K562 (cell line): ENCODE data around the gene CLIC5. TPM values are rescaled to one million over a fixed set of nuclear protein-coding genes. Genes with fewer than 3 reads are reported as not detected.

Source experiments
- ATAC-seq: fragments of 200-7000 bp; cut with Tn5 transposase; 3 replicates; pipeline ENCODE4 v1.9.1; 2020; ENCODE audit warnings: moderate library complexity
- BruUV-seq: library from RNA; stranded (reverse); fragments of 400-500 nt; replicated peaks from 2 replicates; lab custom pipeline; 2021; lab: Mats Ljungman, UMichigan
- CTCF ChIA-PET: fragments of 300-600 bp; formaldehyde crosslinking; extraction: SDS; loops from one replicate; lab custom pipeline; 2021; ENCODE audit warnings: low intra/inter-chr PET ratio; lab: Yijun Ruan, JAX
- POLR2A ChIA-PET: fragments of 300-600, 350-650 bp; sonication (Branson Sonifier 250); formaldehyde crosslinking; extraction: SDS; loops from one replicate; lab custom pipeline; 2021; ENCODE audit warnings: antibody characterized with exemption, inconsistent platforms; lab: Yijun Ruan, JAX
- DNase-seq, 4 experiments: peaks; one replicate each; pipeline versions ENCODE4 v3.0.0 to v3.0.0-alpha.2; 2011 to 2018; ENCODE audit warnings: low spot score in 3 of 4, mixed read lengths in 3 of 4; ENCODE audit errors: extremely low read depth in 1 of 4
- FAIRE-seq: peaks from 2 replicates; lab custom pipeline; 2011; peaks lifted over from hg19 to GRCh38; lab: Jason Lieb, UNC
- H2AFZ ChIP-seq: 2 replicates; pipeline ENCODE4 v1.6.0; 2011; ENCODE audit warnings: low read depth, low read length, control low read depth, inconsistent platforms
- H3K27ac ChIP-seq: fragments of 200-600 bp; 3 replicates; pipeline ENCODE4 v1.8.0; 2011; ENCODE audit warnings: low read depth, mild to moderate bottlenecking, control low read depth, inconsistent platforms, low read length, moderate library complexity, mixed read lengths; ENCODE audit errors: extremely low read depth
- H3K27me3 ChIP-seq, 2 experiments: fragments of 300-600 bp in 1 of 2; 2 replicates in 1 of 2; 3 replicates in 1 of 2; pipeline versions ENCODE4 v1.6.0 to v1.8.0; 2011; ENCODE audit warnings: inconsistent platforms in 2 of 2, low read length in 2 of 2, mild to moderate bottlenecking in 1 of 2, mixed read lengths in 1 of 2, moderate library complexity in 1 of 2; ENCODE audit not compliant: control insufficient read depth in 2 of 2, insufficient read depth in 2 of 2
- H3K36me3 ChIP-seq: fragments of 300-600 bp; 3 replicates; pipeline ENCODE4 v1.8.0; 2011; ENCODE audit warnings: mild to moderate bottlenecking, low read length, inconsistent platforms; ENCODE audit not compliant: control insufficient read depth, insufficient read depth
- H3K4me1 ChIP-seq, 2 experiments: fragments of 200-600 bp in 1 of 2; replicated peaks in 1 of 2; 2 replicates in 1 of 2; 3 replicates in 1 of 2; pipeline versions ENCODE4 v1.5.1 to v1.8.0; 2011; ENCODE audit warnings: inconsistent platforms in 2 of 2, low read length in 2 of 2, mild to moderate bottlenecking in 1 of 2, mixed read lengths in 1 of 2, moderate library complexity in 1 of 2; ENCODE audit not compliant: control insufficient read depth in 2 of 2, insufficient read depth in 2 of 2
- H3K4me2 ChIP-seq: 2 replicates; pipeline ENCODE4 v1.6.1; 2011; ENCODE audit warnings: low read length, control low read depth, inconsistent platforms, mixed read lengths; ENCODE audit not compliant: insufficient read depth
- H3K4me3 ChIP-seq: fragments of 200-600 bp; sonication (generic), shearing (Covaris generic); 2 replicates; pipeline ENCODE4 v1.5.1; 2016; ENCODE audit warnings: control low read depth, inconsistent platforms
- H3K79me2 ChIP-seq: fragments of 200-600 bp; 3 replicates; pipeline ENCODE4 v1.8.0; 2011; ENCODE audit warnings: low read length, inconsistent platforms; ENCODE audit not compliant: control insufficient read depth, insufficient read depth
- H3K9ac ChIP-seq, 2 experiments: 2 replicates each; pipeline versions ENCODE4 v1.6.0 to v1.6.1; 2011; ENCODE audit warnings: low read depth in 2 of 2, low read length in 2 of 2, control low read depth in 1 of 2, inconsistent platforms in 1 of 2, mild to moderate bottlenecking in 1 of 2, mixed read lengths in 1 of 2; ENCODE audit not compliant: insufficient read depth in 1 of 2
- H3K9me1 ChIP-seq: one replicate; pipeline ENCODE4 v1.6.0; 2011; ENCODE audit warnings: inconsistent platforms, mild to moderate bottlenecking, low read length, moderate library complexity; ENCODE audit not compliant: control insufficient read depth, insufficient read depth
- H3K9me3 ChIP-seq: replicated peaks from 2 replicates; pipeline ENCODE4 v1.5.1; 2011; ENCODE audit warnings: low read depth, low read length, inconsistent platforms; ENCODE audit not compliant: control insufficient read depth, insufficient read depth
- H4K20me1 ChIP-seq: replicated peaks from 2 replicates; pipeline ENCODE4 v1.6.1; 2011; ENCODE audit warnings: low read length, inconsistent platforms, mixed read lengths; ENCODE audit not compliant: control insufficient read depth, insufficient read depth
- GABPB1 ChIP-seq: sonication (generic); formaldehyde crosslinking; IDR thresholded peaks from 2 replicates; pipeline ENCODE4 v1.8.0; 2022; ENCODE audit warnings: mild to moderate bottlenecking, missing genetic modification reagents
- ZBTB8A ChIP-seq: fragments of 450-650 bp; IDR thresholded peaks from 2 replicates; pipeline ENCODE4 v1.6.1; 2018; ENCODE audit warnings: mild to moderate bottlenecking, moderate library complexity; ENCODE audit not compliant: partially characterized antibody
- ZC3H11A ChIP-seq: IDR thresholded peaks from 2 replicates; pipeline ENCODE4 v1.6.1; 2012; ENCODE audit warnings: low read depth, low read length, improper control_type of control experiment
- ZNF239 ChIP-seq: fragments of 250-450 bp; sonication (Bioruptor Pico); IDR thresholded peaks from 2 replicates; pipeline ENCODE4 v1.4.0; 2020; ENCODE audit warnings: mild to moderate bottlenecking
- WGBS: fragments of 100-300 bp; shearing (Covaris generic); methylation state at CpG from one replicate; pipeline ENCODE4 v1.1.6; 2016; ENCODE audit warnings: low coverage, mixed read lengths; ENCODE audit not compliant: insufficient coverage; ENCODE audit errors: missing lambda C conversion rate; 5-methylcytosine and 5-hydroxymethylcytosine counted together
- in situ Hi-C: fragments of 300-500 bp; cut with MboI; formaldehyde crosslinking; loops from 4 replicates; pipeline ENCODE4 v1.15.0; 2018; ENCODE audit warnings: inconsistent platforms, mixed read lengths
- intact Hi-C: fragments of 100-400 bp; cut with micrococcal nuclease; formaldehyde crosslinking; loops from 2 replicates; pipeline ENCODE4 v1.14.2; 2022
- polyA plus RNA-seq, 8 experiments: library from polyadenylated mRNA; depleted of rRNA in 4 of 8; stranded (reverse) in 5 of 8; unstranded in 3 of 8; fragments of >200 nt; fragmentation: Nextera tagmentation in 2 of 8; fragmentation: Illumina TruSeq in 1 of 8; extraction: Ambion mirVana in 2 of 8; extraction: Trizol in 1 of 8; gene quantifications; 2 replicates each; pipeline versions ENCODE4 v1.2.1 to v1.2.3, GENCODE V29; 2011 to 2014; ENCODE audit warnings: inconsistent platforms in 1 of 8, missing spikeins in 1 of 8
- total RNA-seq, 7 experiments: library from RNA; depleted of rRNA in 6 of 7; stranded (reverse); fragments of >200 nt in 6 of 7; fragmentation: Illumina TruSeq in 2 of 7; extraction: Trizol in 2 of 7; gene quantifications; 2 replicates each; pipeline versions ENCODE4 v1.2.1 to v1.2.3, GENCODE V29; 2011 to 2021; ENCODE audit warnings: low replicate concordance in 1 of 7

The CLIC5 gene
- total and polyA plus RNA-seq, 9 of the 15 experiments (the other 6 are each of a cell fraction or from before 2014, with no cell fraction given) = 0.31 TPM; not detected in 8

DNA sequence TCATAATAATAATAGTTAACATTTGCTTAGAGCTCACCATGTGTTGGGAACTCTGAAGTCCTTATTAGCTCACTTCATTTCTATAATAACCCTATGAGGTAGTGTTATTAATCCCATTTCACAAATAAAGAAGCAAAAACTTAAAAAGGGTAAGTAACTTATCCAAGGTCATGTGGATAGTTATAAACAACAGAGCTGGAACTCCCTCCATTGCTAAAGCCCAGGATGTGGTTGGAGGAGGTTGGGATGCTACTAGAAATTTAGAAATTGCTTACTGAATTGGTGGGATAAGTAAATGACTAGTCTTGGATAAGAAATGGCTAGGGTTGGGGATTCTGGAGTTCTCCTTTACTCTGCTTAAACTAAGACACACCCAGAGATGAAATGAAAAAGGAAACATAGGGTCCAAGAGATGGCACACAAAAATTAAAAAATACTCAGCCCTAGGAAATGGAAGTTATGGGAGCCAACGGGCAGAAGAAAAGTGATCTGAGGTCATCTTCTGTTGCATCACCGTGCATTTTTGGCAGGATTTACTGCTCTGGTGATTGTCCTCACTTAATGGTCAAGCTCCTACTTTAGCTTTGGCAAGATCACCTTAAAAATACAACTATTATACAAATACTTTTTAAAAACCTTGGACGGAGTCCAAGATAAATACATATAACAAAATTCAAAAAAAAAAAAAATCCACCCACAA lies 7.7 kb upstream of the CLIC5 start:
- WGBS = 0% methylated on average over 3 of the region's 3 CpGs
- POLR2A ChIA-PET = interaction anchor here (0.5 kb wide), 1 partner anchor 377 kb away, joined by 3 read pairs; no protein-coding TSS in a partner anchor
- in situ Hi-C loops = no loop called here
- no peak overlapping the region for H2AFZ ChIP-seq
- H3K4me1 ChIP-seq = no peaks in the 10 kb centered on the region
- FAIRE-seq = no peak
- TF ChIP-seq ZC3H11A = no peak
- no peak for TF ChIP-seq ZNF239 (CRISPR knock-in tag)
- TF ChIP-seq ZBTB8A = no peak
- TF ChIP-seq GABPB1 = no peak
- TF ChIP-seq, all 486 proteins: peak for 0
- H4K20me1 ChIP-seq = no peaks in the 10 kb centered on the region
- H3K4me3 ChIP-seq = no peak overlapping the region
- no peaks in the 10 kb centered on the region for H3K27me3 ChIP-seq
- H3K79me2 ChIP-seq = no peaks in the 10 kb centered on the region
- H3K4me2 ChIP-seq = no peak overlapping the region
- no TSS peak for BruUV-seq
- H3K9me3 ChIP-seq = no peaks in the 10 kb centered on the region
- no peak overlapping the region for H3K9ac ChIP-seq
- CTCF ChIA-PET = no interaction called here
- no peak for DNase-seq
- no peak for ATAC-seq
- no peaks in the 10 kb centered on the region for H3K36me3 ChIP-seq
- H3K9me1 ChIP-seq = no peaks in the 10 kb centered on the region
- intact Hi-C loops = no loop called here
- H3K27ac ChIP-seq = no peak overlapping the region
